NCI-H1092 (cell line): ENCODE measurements around the gene UBASH3A.
"Not testable (repeated sequence)": the region's sequence is repeated elsewhere in the genome, so short reads cannot be mapped to it uniquely, and the experiment has no call there.

Experiments
- DNase-seq: peaks from one replicate; lab custom pipeline; 2025; lab: John Stamatoyannopoulos, UW

UBASH3A gene

DNA sequence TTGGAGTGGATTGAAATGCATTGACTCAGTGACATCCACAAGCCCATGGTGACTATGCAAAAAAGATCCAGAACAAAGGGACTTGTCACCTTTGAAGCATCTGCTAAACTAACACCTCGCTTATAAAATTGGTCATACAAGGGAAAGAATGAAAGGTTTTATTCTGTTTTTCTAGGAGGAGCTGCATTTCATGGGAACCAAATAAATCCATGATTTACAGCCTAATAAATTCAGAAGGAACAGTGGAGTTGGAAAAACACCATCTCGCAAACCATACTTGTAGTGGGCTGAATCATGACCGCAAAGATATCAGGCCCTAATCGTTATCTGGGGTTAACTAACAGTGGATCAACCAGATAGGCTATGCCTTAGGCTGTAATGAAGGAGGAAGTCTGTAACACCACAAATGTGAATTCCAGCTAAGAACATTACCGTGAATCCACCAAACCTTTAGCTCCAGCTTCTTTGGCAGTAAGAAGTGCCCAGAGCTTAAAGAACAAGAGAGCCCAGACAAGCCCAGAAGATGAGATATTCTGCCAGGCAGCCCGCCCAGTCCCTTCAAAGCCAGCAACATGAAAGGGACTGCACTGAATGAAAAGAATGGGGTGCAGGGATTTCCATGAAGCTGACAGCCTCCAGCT is 64.9 kb downstream of the UBASH3A start:
- no peak for DNase-seq

DNA sequence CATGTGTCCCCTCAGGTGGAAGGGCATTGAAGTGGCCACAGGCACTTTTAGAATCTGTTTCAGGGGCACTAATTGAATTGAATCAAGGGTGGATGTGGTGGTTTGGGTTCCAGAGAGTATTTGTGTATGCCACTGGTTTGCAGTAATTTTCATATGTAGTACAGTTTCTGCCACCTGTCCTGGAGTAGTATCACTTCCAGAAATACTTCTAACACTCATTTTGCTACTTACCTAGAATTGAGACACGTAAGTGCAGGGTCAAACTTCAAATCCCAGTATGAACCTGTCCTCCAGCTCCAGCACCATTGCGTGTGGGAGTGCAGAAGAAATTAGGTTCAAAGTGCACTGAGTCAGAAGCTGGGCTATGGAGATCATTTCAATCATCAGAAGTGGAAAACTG is 65.6 kb downstream of the UBASH3A start:
- no peak for DNase-seq

DNA sequence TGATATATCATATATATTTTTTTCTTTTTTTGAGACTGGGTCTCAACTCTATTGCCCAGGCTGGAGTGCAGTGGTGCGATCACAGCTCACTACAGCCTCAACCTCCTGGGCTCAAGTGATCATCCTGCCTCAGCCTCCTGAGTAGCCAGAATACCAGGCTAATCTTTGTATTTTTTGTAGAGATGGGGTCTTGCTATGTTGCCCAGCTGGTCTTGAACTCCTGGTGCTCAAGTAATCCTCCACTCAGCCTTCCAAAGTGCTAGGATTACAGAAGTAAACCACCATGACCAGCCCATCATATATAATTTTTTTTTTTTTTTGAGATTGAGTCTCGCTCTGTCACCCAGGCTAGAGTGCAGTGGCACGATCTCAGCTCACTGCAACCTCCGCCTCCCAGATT is 66.0 kb downstream of the UBASH3A start:
- DNase-seq, result not testable (repeated sequence)

DNA sequence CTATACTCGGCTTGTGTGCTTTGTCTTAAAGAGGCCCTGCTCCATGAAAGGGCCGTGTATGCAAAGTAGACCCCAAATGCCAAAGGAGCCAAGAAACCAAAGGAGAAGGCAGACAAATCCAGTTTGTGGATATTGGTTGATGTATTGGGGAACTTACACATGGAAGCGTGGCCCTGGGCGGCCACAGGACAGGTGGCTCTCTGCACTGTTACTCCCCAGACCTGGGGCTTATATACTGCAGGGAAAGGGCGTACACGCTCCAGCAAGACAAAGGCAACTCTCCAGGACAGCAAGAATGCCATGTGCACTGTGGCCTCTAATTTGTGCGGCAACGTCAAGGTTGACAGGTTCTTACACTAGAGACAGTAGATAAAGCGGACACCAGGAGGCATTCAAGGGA is 67.5 kb downstream of the UBASH3A start:
- DNase-seq, result no peak

DNA sequence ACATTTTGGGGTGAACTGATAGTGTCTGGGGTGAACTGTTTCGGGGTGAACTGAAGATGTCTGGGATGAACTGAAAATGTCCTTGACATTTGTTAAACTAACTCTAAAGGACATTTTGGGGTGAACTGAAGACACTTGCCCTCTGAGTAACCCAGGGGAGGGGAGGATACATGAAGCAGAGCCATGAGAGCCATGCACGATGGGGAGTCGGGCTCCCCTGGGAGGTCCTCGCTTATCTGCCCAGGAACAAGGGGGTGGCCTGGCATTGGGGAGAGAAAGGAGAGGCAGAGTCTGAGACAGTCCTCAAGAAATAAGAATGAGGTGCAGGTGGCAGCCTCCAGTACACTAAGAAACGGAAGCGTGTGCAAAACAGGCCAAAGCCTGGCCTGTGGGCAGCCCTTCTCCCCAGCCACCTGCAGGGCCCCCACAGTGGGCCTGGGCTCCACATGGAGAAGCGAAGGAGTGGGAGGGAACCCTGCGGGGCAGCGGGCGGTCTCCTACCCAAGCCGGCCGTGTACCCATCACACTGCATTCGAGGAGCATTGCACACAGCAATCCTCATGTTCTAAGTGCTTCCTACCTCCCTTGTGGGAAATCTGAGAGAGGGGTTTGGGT is 68.1 kb downstream of the UBASH3A start:
- no peak for DNase-seq

DNA sequence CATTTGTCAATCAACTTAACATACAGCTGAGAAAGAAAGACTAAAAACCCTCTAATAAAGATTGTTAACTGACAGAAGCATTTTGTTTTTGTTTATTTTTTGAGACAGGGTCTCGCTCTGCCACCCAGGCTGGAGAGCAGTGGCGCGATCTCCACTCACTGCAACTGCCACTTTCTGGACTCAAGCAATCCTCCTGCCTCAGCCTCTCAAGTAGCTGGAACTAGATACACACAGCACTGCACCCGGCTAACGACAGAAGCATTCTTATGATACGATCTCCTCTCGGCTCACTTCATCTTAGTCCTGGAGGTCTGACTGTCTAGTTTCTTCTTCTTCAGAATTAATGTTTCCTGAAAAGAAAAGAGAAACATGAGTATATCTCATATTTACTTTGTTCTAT is 68.8 kb downstream of the UBASH3A start:
- DNase-seq, result no peak

DNA sequence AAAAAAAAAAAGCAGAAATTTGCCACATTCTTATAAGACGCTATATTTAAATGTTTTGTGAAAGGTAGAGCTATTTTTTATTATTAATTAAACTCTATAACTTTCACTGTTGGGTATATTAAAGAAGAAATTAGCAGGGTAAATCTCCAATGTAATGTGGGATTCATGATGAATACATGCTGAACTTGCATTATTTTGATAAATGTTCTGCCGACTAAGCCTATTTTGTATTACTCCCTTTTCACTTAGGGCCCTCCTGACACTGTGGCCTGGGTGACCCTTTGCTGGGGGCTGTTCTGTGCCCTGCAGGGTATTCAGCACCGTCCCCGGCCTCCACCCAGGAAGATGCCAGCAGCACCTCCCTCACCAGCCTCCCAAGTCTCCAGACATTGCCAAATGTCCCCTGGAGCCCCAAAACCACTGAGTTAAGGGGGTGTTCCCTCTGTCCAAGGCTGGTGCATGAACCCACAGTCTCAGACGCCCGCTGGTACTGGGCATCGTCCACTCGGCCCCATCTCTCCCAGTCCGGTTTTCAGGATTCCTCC is 69.9 kb downstream of the UBASH3A start:
- DNase-seq, result no peak

DNA sequence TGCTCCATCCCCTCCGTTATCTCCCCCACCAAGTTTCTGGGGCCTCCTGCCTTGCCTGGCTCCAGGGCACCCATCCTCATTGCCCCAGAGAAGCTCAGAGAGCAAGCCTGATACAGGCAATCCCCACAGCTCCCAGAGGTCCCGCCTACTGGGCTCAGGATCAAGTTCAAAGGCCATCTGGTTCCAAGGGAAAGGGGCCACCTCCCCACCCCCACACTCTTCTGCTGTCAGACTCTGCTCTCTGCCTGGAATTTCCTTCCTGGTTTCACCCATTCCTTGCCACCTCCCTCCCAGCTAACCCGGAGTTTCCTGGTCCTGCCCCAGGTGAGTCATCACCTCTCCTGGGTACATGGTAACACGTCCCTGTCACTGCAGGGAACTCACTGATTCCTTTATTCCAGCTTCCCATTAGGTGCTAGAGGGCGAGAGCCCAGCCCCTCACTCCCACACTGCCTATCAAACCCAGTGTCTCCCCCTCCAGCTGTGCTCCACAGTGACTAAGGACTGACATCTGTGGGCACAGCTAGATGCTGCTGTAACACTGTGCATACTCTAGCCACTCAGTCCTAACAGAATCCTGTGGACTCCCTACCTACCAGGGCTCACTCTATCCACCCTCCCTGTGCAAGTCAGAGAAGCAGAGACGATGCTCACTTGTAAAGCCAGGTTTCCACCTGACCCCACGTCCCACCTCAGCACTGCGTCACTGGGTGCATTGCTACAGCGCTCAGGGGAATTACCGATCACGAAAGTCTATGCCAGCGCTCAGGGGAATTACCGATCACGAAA is 70.5 kb downstream of the UBASH3A start:
- no peak for DNase-seq

DNA sequence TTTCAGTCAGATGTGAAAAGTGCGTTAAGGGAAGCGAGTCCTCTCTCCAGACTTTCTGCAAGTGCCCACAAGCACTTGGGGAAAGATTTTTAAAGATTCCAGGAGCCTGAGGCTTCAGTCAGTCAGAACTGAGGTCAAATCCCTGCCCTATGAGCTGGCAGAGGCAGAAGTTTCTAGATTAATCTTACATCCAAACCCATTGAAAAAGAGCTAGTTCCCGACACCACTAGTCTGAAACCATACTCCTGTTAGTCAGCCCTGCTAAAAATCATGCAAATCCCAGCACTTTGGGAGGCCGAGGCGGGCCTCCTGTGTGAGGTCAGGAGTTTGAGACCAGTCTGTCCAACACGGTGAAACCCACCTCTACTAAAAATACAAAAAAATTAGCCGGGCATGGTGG is 71.3 kb downstream of the UBASH3A start:
- DNase-seq, result no peak

DNA sequence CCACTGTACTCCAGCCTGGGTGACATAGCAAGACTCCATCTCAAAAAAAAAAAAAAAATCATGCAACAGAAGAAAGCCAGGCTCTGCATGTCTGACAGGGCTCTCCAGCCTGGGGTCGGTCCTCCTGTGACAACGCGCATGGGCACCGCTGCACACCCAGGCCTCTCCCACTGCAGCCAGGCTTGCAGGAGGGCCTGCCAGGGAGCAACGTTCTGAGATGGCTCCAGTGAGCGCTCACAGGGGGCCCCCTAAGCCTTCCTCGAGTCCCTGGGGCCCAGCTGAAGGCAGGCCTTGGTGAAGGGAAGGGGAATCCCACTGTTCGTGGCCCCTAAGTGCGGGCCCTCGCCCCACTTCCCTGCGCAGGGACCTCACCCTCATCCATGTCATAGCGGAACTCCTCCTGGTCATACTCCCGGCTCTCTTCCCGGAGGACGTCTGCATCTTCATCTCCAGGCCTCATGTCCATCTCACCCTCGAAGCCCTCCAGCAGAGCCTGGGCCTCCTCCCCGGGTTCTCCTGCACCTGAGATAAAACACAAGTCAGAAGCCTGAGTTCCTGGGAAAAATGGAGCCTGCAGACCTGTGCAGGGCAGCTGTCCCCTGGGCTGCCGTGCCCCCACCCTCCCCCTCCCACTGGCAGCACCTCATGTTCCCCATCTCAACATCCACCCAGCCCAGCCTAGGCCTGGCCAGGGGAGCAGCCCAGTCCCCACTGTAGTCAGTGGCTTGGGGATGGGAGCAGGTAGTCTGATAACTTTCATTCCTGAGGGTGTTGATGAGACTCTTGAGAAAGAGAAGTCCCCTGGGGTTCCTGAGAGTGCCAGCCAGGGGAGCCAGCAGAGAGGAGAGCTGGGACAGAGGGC is 72.1 kb downstream of the UBASH3A start:
- no peak for DNase-seq

DNA sequence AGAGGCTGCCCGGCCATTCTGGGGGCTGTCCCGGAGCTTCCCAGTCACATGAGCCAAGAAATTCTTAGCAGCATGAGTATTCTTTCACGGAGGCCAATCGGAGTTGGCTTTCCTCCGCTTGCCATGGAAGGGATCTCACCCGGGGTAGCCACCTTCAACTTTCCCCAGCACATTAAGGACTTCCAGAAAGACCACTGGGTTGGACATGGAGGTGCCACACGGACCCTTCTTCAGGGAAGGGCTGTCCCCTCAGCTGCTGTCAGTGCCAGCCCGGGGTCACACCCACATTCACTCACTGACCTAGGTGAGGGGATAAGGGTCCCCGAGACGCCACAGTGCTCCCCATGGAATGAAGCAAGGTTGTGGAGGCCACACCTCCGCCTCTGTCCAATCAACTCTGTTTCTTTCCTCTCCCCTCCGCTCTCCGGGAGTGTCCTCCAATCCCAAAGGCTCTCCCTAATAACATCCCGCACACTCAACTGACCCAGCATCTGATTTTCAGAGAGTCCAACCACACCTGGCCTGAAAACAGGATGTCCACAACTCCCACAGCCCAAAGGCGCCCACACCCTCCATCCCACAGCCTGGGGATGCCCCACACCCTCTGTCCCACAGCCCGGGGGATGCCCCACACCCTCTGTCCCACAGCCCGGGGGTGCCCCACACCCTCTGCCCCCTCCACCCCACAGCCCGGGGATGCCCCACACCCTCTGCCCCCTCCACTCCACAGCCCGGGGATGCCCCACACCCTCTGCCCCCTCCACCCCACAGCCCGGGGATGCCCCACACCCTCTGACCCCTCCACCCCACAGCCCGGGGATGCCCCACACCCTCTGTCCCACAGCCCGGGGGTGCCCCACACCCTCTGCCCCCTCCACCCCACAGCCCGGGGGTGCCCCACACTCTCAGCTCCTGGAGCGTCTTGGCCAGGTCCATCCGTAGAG is 73.0 kb downstream of the UBASH3A start:
- no peak for DNase-seq

DNA sequence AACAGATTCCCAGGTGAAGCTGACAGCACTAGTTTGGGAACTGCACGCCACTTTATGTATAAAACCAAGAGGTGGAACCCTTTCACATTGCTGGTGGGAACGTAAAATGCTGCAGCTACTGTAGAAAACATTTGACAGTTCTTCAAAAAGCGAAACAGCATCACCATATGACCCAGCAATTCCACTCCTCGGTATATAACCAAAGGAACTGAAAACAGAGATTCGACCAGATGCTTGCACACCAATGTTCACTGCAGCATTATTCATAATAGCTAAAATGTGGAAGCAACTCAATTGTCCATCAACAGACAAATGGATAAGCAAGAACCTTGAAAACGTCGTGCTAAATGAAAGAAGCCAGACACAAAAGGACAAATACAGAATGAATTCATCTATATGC is 74.8 kb downstream of the UBASH3A start:
- no peak for DNase-seq

DNA sequence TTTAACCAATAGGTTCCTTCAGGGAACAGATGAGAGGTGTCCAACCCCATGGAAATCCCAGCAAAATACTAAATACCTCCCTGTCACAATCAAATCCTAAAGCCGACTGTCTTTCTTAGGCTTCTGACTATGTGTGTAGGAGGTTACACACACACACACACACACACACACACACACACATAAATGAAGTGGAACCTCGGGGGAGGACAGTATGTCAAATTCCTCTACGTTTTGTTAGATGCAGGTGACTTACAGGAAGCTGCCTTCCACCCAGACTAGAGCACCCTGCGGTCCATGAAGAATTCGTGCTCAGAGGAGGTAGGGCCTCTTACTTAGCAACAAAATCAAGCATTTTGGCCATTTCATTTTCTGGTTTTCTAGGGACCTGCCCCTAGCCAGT is 75.9 kb downstream of the UBASH3A start:
- DNase-seq, result no peak

DNA sequence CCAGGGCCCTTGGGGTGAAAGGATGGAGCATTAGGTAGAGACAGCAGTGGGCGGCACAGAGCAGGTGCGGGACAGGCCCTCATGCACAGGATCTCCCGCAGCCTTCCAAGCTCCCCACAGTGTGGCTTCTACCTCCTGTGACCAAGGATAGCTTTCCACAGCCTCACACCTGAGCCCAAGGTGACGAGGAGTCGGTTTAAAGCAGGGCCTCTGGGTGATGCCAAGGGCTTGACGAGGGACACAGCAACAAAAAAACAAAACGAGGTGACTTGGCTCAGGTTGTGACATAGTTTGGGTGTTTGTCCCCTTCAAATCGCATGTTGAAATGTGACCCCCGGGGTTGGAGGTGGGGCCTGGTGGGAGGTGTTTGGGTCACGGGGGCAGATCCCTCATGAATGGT is 77.0 kb downstream of the UBASH3A start:
- no peak for DNase-seq

DNA sequence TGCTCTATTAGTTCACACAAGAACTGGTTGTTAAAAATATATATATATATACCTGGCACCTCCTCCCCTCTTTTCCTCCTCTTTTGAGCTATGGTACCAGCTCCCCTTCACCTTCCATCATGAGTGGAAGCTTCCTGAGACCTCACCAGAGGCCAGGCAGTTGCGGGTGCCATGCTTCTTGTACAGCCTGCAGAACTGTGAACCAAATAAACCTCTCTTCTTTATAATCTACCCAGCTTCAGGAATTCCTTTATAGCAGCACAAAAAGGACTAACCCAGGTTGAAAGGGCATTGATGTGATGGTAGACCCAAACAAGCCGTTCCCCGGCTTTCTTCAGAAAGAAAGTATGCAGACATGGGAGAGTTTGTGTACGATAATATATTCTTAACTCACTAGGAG is 77.5 kb downstream of the UBASH3A start:
- no peak for DNase-seq

DNA sequence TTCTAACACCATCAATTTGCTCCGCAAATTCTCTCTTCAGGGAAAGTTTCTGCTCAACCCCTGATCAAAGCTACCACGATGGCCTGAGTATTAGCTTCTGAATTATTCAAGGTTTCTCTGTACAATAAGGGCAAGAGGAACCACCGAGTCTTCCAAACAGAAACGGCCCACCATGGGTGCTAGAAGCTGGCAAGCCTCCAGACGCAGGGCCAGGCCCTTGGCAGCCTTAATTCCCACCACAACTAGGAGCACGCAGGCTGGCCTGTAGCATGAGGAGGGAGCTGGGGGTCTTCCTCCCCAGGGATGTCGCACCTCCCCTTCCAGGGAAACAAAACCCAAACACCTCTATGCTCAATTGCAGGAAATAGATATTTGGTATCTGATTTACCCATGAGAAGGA is 81.3 kb downstream of the UBASH3A start:
- DNase-seq, result no peak

DNA sequence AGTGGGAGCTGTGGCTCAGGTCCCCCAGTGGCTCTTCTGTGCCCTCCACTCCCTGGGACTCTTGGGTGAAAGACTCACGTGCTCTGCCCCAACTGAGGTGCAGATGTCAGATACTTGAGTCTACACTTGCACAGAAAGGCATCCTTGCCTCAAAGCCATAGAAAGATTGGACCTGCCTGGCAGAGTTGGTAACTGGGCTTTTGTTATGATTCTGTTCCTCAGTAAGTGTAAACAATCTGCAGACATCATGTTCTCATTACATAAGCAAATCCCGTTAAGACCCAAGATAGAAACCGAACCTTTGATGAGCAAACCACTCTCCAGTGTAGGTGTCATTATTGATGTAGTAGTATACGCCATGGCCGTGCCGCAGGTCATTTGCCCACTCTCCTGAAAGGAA is 82.4 kb downstream of the UBASH3A start:
- no peak for DNase-seq

DNA sequence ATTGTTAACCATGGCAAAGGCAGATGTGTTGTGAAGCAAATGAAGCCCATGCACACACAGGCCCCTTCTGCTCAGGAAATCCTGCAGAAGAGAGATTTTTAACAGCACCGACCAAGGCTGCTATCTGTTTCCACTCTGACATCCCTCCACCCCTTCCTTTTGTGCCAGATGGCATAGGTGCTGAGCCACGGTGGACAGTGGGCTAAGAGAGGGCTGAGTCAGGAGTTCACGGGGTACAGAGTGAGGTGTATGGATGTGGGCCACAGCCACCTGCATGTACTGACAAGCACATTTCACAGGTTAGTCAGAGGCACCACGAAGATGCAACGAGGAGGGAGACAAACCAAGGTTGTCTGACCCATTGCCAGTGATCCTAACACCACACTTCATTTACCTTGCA is 82.8 kb downstream of the UBASH3A start:
- no peak for DNase-seq

DNA sequence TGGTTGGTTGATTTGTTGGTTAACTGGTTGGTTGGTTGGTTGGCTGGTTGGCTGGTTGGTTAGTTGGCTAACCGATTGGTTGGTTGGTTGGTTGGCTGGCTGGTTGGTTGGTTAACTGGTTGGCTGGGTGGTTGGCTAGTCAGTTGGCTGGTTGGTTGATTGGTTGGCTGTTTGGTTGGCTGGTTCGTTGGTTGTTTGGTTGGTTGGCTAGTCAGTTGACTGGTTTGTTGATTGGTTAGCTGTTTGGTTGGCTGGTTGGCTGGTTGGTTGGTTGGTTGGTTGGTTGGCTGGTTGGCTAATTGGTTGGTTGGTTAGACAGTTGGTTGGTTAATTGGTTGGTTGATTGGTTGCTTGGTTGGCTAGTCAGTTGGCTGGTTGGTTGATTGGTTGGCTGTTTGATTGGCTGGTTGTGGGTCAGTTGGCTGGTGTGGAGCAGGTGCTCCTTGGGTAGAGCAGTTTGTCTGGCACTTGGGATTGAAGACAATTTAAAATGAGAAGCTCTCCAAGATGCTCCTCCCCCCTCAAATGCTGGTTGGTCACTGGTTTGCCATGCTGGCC is 85.4 kb downstream of the UBASH3A start:
- DNase-seq, result no peak

DNA sequence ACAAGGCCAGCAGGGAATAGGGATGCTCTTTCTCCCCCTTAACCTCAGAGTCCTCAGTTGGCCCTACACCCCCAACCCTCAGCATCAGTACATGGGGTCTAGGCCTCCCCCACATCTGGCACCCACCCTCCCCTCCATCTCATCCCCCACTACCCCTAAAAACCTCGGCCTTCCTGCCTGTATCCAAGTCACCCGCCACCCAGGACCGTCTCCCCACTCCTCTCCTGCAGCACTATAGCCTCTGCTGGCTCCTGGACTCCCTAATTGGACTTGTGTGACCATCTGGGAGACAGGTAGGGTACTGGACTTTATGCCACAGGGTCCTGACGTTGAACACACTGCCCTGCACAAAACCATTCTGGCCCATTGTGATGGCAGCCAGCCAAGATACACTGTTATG is 86.3 kb downstream of the UBASH3A start:
- no peak for DNase-seq

DNA sequence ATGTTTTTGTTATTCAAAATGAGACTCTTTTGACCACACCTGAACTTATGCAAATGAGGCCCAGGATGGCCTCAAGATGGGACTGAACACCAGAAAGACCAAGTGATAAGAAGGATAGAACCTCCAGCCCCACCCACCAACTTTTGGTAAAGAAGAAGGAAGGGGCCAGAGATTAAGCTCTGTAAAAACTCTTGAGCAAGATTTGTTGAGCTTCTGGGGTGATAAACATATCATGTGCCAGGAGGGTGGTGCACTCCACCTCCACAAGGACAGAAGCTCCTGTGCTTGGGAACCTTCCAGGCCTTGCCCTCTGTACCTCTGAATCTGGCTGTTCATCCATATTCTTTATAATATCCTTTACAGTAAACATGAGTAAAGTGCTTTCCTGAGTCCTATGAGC is 87.0 kb downstream of the UBASH3A start:
- DNase-seq, result no peak
